GM19452 (cell line): Measurements from ENCODE around the gene UVRAG.
"Not testable (repeated sequence)": the region's sequence is repeated elsewhere in the genome, so short reads cannot be mapped to it uniquely, and the experiment has no call there.

Source experiments
- ATAC-seq: cut with Tn5 transposase; IDR thresholded peaks from one replicate; pipeline ENCODE4 v1.9.1; 2021; ENCODE audit not compliant: unreplicated experiment

UVRAG gene

GRCh38 chr11:75910426-75911145 is 95.6 kb downstream of the UVRAG start:
- no peak for ATAC-seq

GRCh38 chr11:75911459-75911858 is 96.4 kb downstream of the UVRAG start:
- ATAC-seq, result no peak

GRCh38 chr11:75913984-75914383 is 99.0 kb downstream of the UVRAG start:
- ATAC-seq, result no peak

- ATAC-seq, result no peak
Measured at GRCh38 chr11:75916882-75917281, 101.9 kb downstream of the UVRAG start.

- no peak for ATAC-seq
Measured at GRCh38 chr11:75918331-75918730, 103.3 kb downstream of the UVRAG start.

GRCh38 chr11:75919525-75919924 is 104.5 kb downstream of the UVRAG start:
- ATAC-seq, result no peak

- ATAC-seq, result no peak
Measured at GRCh38 chr11:75920848-75921247, 105.8 kb downstream of the UVRAG start.

- no peak for ATAC-seq
Measured at GRCh38 chr11:75921808-75922207, 106.8 kb downstream of the UVRAG start.

GRCh38 chr11:75924966-75925784 is 110.2 kb downstream of the UVRAG start:
- ATAC-seq, result no peak

- no peak for ATAC-seq
Measured at GRCh38 chr11:75925785-75926164, 110.8 kb downstream of the UVRAG start.

GRCh38 chr11:75929706-75930105 is 114.7 kb downstream of the UVRAG start:
- no peak for ATAC-seq

- ATAC-seq, result no peak
Measured at GRCh38 chr11:75930534-75930933, 115.5 kb downstream of the UVRAG start.

- ATAC-seq, result no peak
Measured at GRCh38 chr11:75931124-75931523, 116.1 kb downstream of the UVRAG start.

- not testable (repeated sequence) for ATAC-seq
Measured at GRCh38 chr11:75933736-75934135, 118.7 kb downstream of the UVRAG start.

- ATAC-seq, result no peak
Measured at GRCh38 chr11:75934851-75935250, 119.8 kb downstream of the UVRAG start.

GRCh38 chr11:75938543-75938942 is 123.5 kb downstream of the UVRAG start:
- ATAC-seq, result no peak

- ATAC-seq, result no peak
Measured at GRCh38 chr11:75939516-75939915, 124.5 kb downstream of the UVRAG start.

- no peak for ATAC-seq
Measured at GRCh38 chr11:75939992-75940391, 125.0 kb downstream of the UVRAG start.

GRCh38 chr11:75940911-75941310 is 125.9 kb downstream of the UVRAG start:
- no peak for ATAC-seq

GRCh38 chr11:75944515-75944914 is 129.5 kb downstream of the UVRAG start:
- no peak for ATAC-seq

GRCh38 chr11:75945446-75945845 is 130.4 kb downstream of the UVRAG start:
- no peak for ATAC-seq

- ATAC-seq, result no peak
Measured at GRCh38 chr11:75945947-75946346, 130.9 kb downstream of the UVRAG start.
